HCT116 (cell line): Measurements from ENCODE around the gene ROBO1. TPM values are rescaled to one million over a fixed set of nuclear protein-coding genes. Genes with fewer than 3 reads are reported as not detected.

Source experiments
- ATAC-seq: fragments of 200-7000 bp; cut with Tn5 transposase; 2 replicates; pipeline ENCODE4 v1.9.1; 2020; ENCODE audit warnings: mild to moderate bottlenecking, moderate library complexity
- BruUV-seq: library from RNA; stranded (reverse); fragments of 400-500 nt; replicated peaks from 2 replicates; lab custom pipeline; 2021; lab: Mats Ljungman, UMichigan
- CTCF ChIA-PET: fragments of 300-600 bp; sonication (Branson Sonifier 250); formaldehyde crosslinking; loops from one replicate; lab custom pipeline; 2021; ENCODE audit warnings: antibody characterized with exemption; lab: Charles Lee
- POLR2A ChIA-PET: fragments of 300-600, 350-600 bp; sonication (Branson Sonifier 250); formaldehyde crosslinking; loops from one replicate; lab custom pipeline; 2021; ENCODE audit warnings: antibody characterized with exemption; lab: Charles Lee
- RAD21 ChIA-PET, 2 experiments: fragments of 300-600 bp; sonication (Branson Sonifier 250); formaldehyde crosslinking; loops; one replicate each; lab custom pipeline; 2023; ENCODE audit warnings: low total read pairs in 2 of 2; ENCODE audit not compliant: uncharacterized antibody in 2 of 2, unreplicated experiment in 2 of 2, low non-redundant PET in 1 of 2; lab: Charles Lee
- DNase-seq: peaks from one replicate; pipeline ENCODE4 v3.0.0-alpha.2; 2010; ENCODE audit warnings: low read depth, low spot score
- H2AFZ ChIP-seq: fragments of 200-600 bp; shearing (Covaris generic), sonication (generic); 2 replicates; pipeline ENCODE4 v1.6.1; 2017; ENCODE audit warnings: low read depth, mixed run types, mixed read lengths, antibody characterized with exemption, low read length; ENCODE audit not compliant: poor library complexity, severe bottlenecking
- H3K27ac ChIP-seq: 2 replicates; pipeline ENCODE4 v1.5.1; 2012; ENCODE audit warnings: low read depth, low read length
- H3K27me3 ChIP-seq: fragments of 200-600 bp; sonication (generic); 2 replicates; pipeline ENCODE4 v1.6.1; 2016; ENCODE audit warnings: mixed run types, low read length, mixed read lengths; ENCODE audit not compliant: insufficient read depth
- H3K36me3 ChIP-seq, 2 experiments: fragments of 200-500 bp in 1 of 2; fragments of 200-600 bp in 1 of 2; sonication (Bioruptor generic) in 1 of 2; sonication (generic) in 1 of 2; 2 replicates each; pipeline versions ENCODE4 v1.5.1 to v1.6.1; 2014 to 2016; ENCODE audit warnings: low read length in 2 of 2, inconsistent platforms in 1 of 2, mixed read lengths in 1 of 2, mixed run types in 1 of 2; ENCODE audit not compliant: insufficient read depth in 2 of 2, control insufficient read depth in 1 of 2
- H3K4me1 ChIP-seq, 2 experiments: fragments of 200-600 bp in 1 of 2; sonication (generic) in 1 of 2; 2 replicates each; pipeline versions ENCODE4 v1.5.1 to v1.6.1; 2012 to 2017; ENCODE audit warnings: low read length in 2 of 2, inconsistent platforms in 1 of 2, mild to moderate bottlenecking in 1 of 2, mixed read lengths in 1 of 2, mixed run types in 1 of 2, moderate library complexity in 1 of 2; ENCODE audit not compliant: insufficient read depth in 2 of 2, control insufficient read depth in 1 of 2
- H3K4me2 ChIP-seq: fragments of 200-600 bp; sonication (generic); 2 replicates; pipeline ENCODE4 v1.6.1; 2017; ENCODE audit warnings: mixed run types, low read length, mixed read lengths
- H3K4me3 ChIP-seq, 2 experiments: fragments of 200-600 bp in 1 of 2; sonication (generic) in 1 of 2; replicated peaks in 1 of 2; 2 replicates each; pipeline ENCODE4 v1.5.1; 2011 to 2016; ENCODE audit warnings: low read length in 2 of 2, control low read depth in 1 of 2, low read depth in 1 of 2, mild to moderate bottlenecking in 1 of 2, mixed read lengths in 1 of 2, mixed run types in 1 of 2
- H3K79me2 ChIP-seq: fragments of 200-600 bp; sonication (generic); 2 replicates; pipeline ENCODE4 v1.6.1; 2017; ENCODE audit warnings: mild to moderate bottlenecking, mixed run types, low read length, moderate library complexity, mixed read lengths; ENCODE audit not compliant: insufficient read depth
- H3K9ac ChIP-seq: fragments of 200-600 bp; sonication (generic); 2 replicates; pipeline ENCODE4 v1.6.1; 2016; ENCODE audit warnings: low read length, mixed read lengths
- H3K9me2 ChIP-seq: fragments of 200-600 bp; sonication (generic), shearing (Covaris generic); 2 replicates; pipeline ENCODE4 v1.6.1; 2017; ENCODE audit warnings: mixed run types, mild to moderate bottlenecking, moderate library complexity; ENCODE audit not compliant: insufficient read depth
- H3K9me3 ChIP-seq, 2 experiments: fragments of 200-500 bp in 1 of 2; fragments of 200-600 bp in 1 of 2; sonication (Bioruptor generic) in 1 of 2; sonication (generic) in 1 of 2; 2 replicates each; pipeline ENCODE4 v1.6.1; 2014 to 2017; ENCODE audit warnings: low read length in 2 of 2, mixed read lengths in 2 of 2, inconsistent platforms in 1 of 2, low read depth in 1 of 2, mild to moderate bottlenecking in 1 of 2, mixed run types in 1 of 2, moderate library complexity in 1 of 2; ENCODE audit not compliant: control insufficient read depth in 1 of 2, insufficient read depth in 1 of 2
- H4K20me1 ChIP-seq: fragments of 200-600 bp; sonication (generic), shearing (Covaris generic); 2 replicates; pipeline ENCODE4 v1.6.1; 2017; ENCODE audit warnings: mixed run types, mild to moderate bottlenecking, moderate library complexity; ENCODE audit not compliant: insufficient read depth
- CBX3 ChIP-seq: IDR thresholded peaks from 2 replicates; pipeline ENCODE4 v1.6.1; 2012; ENCODE audit warnings: low read depth
- EZH2 ChIP-seq: fragments of 200-600 bp; sonication (generic); IDR thresholded peaks from 2 replicates; pipeline ENCODE4 v1.6.1; 2017; ENCODE audit warnings: antibody characterized with exemption, mixed run types
- FOSL1 ChIP-seq: IDR thresholded peaks from 2 replicates; pipeline ENCODE4 v1.6.1; 2012; ENCODE audit warnings: low read depth
- JUND ChIP-seq: IDR thresholded peaks from 2 replicates; pipeline ENCODE4 v1.6.1; 2012
- POLR2A ChIP-seq: IDR thresholded peaks from 2 replicates; pipeline ENCODE4 v1.7.0; 2011; ENCODE audit warnings: borderline replicate concordance; ENCODE audit not compliant: insufficient read depth, insufficient read length; ENCODE audit errors: extremely low read depth
- POLR2AphosphoS5 ChIP-seq: IDR thresholded peaks from 2 replicates; pipeline ENCODE4 v1.6.1; 2011; ENCODE audit warnings: mild to moderate bottlenecking, low read depth, low read length, moderate library complexity
- SRF ChIP-seq: IDR thresholded peaks from 2 replicates; pipeline ENCODE4 v1.6.1; 2012; ENCODE audit warnings: low read depth
- TCF7L2 ChIP-seq: IDR thresholded peaks from 2 replicates; pipeline ENCODE4 v1.7.0; 2011; ENCODE audit warnings: borderline replicate concordance, inconsistent platforms; ENCODE audit not compliant: insufficient read depth, insufficient read length; ENCODE audit errors: extremely low read depth
- YY1 ChIP-seq: IDR thresholded peaks from 2 replicates; pipeline ENCODE4 v1.6.1; 2011; ENCODE audit warnings: low read length, low read depth, moderate library complexity, mild to moderate bottlenecking; ENCODE audit not compliant: insufficient replicate concordance; ENCODE audit errors: extremely low read depth
- ZFX ChIP-seq: fragments of 450-650 bp; IDR thresholded peaks from 2 replicates; pipeline ENCODE4 v1.6.1; 2017
- ZNF274 ChIP-seq: fragments of 200-500 bp; sonication (Bioruptor generic); IDR thresholded peaks from 2 replicates; pipeline ENCODE4 v1.6.1; 2014; ENCODE audit warnings: mild to moderate bottlenecking, low read depth, low read length, inconsistent platforms
- intact Hi-C: fragments of 100-400 bp; cut with micrococcal nuclease; formaldehyde crosslinking; loops from 2 replicates; pipeline ENCODE4 v1.10.0; 2022
- total RNA-seq: library from RNA; stranded (reverse); gene quantifications from one replicate; pipeline ENCODE4 v1.2.1, GENCODE V29; 2021; ENCODE audit not compliant: unreplicated experiment
- TF ChIP-seq, protein P1 (sequence below), 3 experiments: fragments of 200-600 bp in 1 of 3; sonication (generic) in 1 of 3; IDR thresholded peaks in 2 of 3; conservative IDR thresholded peaks in 1 of 3; 2 replicates each; pipeline ENCODE4 v1.5.1; 2012 to 2017; ENCODE audit warnings: low read depth in 2 of 3, low read length in 2 of 3, antibody characterized with exemption in 1 of 3, borderline replicate concordance in 1 of 3, control low read depth in 1 of 3, mild to moderate bottlenecking in 1 of 3, mixed read lengths in 1 of 3, mixed run types in 1 of 3, moderate library complexity in 1 of 3; ENCODE audit not compliant: insufficient read depth in 1 of 3
- TF ChIP-seq, protein P2 (sequence below): IDR thresholded peaks from 2 replicates; pipeline ENCODE4 v1.6.1; 2011; ENCODE audit warnings: mild to moderate bottlenecking, low read length, moderate library complexity; ENCODE audit not compliant: insufficient replicate concordance; ENCODE audit errors: extremely low read depth
- TF ChIP-seq, protein P3 (sequence below): IDR thresholded peaks from 2 replicates; pipeline ENCODE4 v1.6.1; 2012; ENCODE audit warnings: low read depth

The ROBO1 gene
- total RNA-seq, 1 experiment from 2014 or later: 0.27 TPM

DNA sequence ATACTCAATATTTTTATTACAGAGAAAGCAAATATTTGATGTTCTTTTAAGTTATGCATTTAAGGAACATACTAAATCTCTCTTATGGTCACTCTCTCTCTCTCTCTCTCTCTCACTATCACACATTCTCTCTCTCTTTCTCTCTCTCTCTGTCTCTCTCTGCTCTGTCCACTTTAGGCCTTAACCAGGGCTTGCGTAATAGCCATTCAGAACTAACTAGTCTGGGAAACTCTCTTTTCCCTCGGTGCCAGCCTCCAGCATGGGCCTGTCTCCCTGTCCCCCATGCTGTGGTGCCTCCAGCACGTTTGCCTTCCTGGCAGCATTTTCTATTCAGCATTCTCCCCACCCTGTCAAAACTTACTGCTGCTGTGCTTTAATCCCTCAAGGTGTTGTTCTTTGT, 389.7 kb downstream of the ROBO1 start (continued):
- no peak for TF ChIP-seq ZNF274
- TF ChIP-seq, protein P1, sequence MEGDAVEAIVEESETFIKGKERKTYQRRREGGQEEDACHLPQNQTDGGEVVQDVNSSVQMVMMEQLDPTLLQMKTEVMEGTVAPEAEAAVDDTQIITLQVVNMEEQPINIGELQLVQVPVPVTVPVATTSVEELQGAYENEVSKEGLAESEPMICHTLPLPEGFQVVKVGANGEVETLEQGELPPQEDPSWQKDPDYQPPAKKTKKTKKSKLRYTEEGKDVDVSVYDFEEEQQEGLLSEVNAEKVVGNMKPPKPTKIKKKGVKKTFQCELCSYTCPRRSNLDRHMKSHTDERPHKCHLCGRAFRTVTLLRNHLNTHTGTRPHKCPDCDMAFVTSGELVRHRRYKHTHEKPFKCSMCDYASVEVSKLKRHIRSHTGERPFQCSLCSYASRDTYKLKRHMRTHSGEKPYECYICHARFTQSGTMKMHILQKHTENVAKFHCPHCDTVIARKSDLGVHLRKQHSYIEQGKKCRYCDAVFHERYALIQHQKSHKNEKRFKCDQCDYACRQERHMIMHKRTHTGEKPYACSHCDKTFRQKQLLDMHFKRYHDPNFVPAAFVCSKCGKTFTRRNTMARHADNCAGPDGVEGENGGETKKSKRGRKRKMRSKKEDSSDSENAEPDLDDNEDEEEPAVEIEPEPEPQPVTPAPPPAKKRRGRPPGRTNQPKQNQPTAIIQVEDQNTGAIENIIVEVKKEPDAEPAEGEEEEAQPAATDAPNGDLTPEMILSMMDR (IDR thresholded peaks at IDR 0.05 in 2 of 3, conservative IDR thresholded peaks at IDR 0.05 in 1 of 3; ENCODE audit: borderline replicate concordance in 1 of 3, insufficient read depth in 1 of 3, low read depth in 2 of 3, low read length in 2 of 3): no peak

DNA sequence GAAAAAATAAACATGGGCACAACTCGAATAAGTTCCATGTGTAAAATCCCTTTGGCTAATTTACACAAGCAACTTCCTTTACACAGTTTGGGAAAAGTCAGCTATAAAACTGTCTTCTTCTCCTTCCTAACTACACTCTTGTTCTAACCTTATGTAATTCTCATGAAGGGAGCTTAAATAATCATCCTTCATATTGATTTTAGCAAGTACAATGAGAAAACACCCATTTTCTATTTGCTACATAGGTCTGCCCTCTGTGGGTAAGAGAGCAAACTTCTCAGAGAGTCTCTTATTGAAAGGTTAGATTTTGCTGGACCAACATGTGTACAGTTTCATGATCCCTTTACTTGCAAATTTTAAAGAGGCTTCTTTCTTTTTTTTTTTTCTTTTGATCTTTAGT, 398.5 kb downstream of the ROBO1 start:
- BruUV-seq: no TSS peak
- CTCF ChIA-PET: no interaction called here
- Histone ChIP-seq H3K36me3 (no peaks in the 10 kb centered on the region), H3K9me2 (no peaks in the 10 kb centered on the region), H3K4me2 (no peak overlapping the region), H4K20me1 (no peaks in the 10 kb centered on the region), H3K4me3 (no peak overlapping the region), H3K27ac (no peak overlapping the region), H3K27me3 (no peaks in the 10 kb centered on the region), H3K4me1 (no peaks in the 10 kb centered on the region), H2AFZ (no peak overlapping the region), H3K9ac (no peak overlapping the region), H3K9me3 (no peaks in the 10 kb centered on the region; a peak in 2 of 4 replicates), H3K79me2 (no peaks in the 10 kb centered on the region)
- POLR2A ChIA-PET: no interaction called here
- TF ChIP-seq CBX3: no peak
- no peak for TF ChIP-seq POLR2A
- TF ChIP-seq TCF7L2: no peak
- TF ChIP-seq SRF: no peak
- no peak for TF ChIP-seq EZH2
- no peak for TF ChIP-seq ZFX
- TF ChIP-seq, protein P2, sequence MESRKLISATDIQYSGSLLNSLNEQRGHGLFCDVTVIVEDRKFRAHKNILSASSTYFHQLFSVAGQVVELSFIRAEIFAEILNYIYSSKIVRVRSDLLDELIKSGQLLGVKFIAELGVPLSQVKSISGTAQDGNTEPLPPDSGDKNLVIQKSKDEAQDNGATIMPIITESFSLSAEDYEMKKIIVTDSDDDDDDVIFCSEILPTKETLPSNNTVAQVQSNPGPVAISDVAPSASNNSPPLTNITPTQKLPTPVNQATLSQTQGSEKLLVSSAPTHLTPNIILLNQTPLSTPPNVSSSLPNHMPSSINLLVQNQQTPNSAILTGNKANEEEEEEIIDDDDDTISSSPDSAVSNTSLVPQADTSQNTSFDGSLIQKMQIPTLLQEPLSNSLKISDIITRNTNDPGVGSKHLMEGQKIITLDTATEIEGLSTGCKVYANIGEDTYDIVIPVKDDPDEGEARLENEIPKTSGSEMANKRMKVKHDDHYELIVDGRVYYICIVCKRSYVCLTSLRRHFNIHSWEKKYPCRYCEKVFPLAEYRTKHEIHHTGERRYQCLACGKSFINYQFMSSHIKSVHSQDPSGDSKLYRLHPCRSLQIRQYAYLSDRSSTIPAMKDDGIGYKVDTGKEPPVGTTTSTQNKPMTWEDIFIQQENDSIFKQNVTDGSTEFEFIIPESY: no peak
- TF ChIP-seq, protein P1 (IDR thresholded peaks at IDR 0.05 in 2 of 3, conservative IDR thresholded peaks at IDR 0.05 in 1 of 3; ENCODE audit: borderline replicate concordance in 1 of 3, insufficient read depth in 1 of 3, low read depth in 2 of 3, low read length in 2 of 3): no peak
- no peak for TF ChIP-seq FOSL1
- TF ChIP-seq, protein P3, sequence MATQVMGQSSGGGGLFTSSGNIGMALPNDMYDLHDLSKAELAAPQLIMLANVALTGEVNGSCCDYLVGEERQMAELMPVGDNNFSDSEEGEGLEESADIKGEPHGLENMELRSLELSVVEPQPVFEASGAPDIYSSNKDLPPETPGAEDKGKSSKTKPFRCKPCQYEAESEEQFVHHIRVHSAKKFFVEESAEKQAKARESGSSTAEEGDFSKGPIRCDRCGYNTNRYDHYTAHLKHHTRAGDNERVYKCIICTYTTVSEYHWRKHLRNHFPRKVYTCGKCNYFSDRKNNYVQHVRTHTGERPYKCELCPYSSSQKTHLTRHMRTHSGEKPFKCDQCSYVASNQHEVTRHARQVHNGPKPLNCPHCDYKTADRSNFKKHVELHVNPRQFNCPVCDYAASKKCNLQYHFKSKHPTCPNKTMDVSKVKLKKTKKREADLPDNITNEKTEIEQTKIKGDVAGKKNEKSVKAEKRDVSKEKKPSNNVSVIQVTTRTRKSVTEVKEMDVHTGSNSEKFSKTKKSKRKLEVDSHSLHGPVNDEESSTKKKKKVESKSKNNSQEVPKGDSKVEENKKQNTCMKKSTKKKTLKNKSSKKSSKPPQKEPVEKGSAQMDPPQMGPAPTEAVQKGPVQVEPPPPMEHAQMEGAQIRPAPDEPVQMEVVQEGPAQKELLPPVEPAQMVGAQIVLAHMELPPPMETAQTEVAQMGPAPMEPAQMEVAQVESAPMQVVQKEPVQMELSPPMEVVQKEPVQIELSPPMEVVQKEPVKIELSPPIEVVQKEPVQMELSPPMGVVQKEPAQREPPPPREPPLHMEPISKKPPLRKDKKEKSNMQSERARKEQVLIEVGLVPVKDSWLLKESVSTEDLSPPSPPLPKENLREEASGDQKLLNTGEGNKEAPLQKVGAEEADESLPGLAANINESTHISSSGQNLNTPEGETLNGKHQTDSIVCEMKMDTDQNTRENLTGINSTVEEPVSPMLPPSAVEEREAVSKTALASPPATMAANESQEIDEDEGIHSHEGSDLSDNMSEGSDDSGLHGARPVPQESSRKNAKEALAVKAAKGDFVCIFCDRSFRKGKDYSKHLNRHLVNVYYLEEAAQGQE: no peak
- no peak for TF ChIP-seq POLR2AphosphoS5
- no peak for TF ChIP-seq JUND
- no peak for TF ChIP-seq YY1
- ATAC-seq (no peak), DNase-seq (no peak)
- intact Hi-C loops: no loop called here
- RAD21 ChIA-PET: no interaction called here
